GM12873 (cell line): ENCODE results near the gene CEP85.

Experiments used
- TF ChIP-seq, protein P1 (sequence below): IDR thresholded peaks from 2 replicates; pipeline ENCODE4 v1.5.1; 2012; ENCODE audit warnings: low read depth, mild to moderate bottlenecking, moderate library complexity, low read length, control low read depth; ENCODE audit not compliant: insufficient read depth; ENCODE audit errors: missing control alignments

The CEP85 gene

DNA sequence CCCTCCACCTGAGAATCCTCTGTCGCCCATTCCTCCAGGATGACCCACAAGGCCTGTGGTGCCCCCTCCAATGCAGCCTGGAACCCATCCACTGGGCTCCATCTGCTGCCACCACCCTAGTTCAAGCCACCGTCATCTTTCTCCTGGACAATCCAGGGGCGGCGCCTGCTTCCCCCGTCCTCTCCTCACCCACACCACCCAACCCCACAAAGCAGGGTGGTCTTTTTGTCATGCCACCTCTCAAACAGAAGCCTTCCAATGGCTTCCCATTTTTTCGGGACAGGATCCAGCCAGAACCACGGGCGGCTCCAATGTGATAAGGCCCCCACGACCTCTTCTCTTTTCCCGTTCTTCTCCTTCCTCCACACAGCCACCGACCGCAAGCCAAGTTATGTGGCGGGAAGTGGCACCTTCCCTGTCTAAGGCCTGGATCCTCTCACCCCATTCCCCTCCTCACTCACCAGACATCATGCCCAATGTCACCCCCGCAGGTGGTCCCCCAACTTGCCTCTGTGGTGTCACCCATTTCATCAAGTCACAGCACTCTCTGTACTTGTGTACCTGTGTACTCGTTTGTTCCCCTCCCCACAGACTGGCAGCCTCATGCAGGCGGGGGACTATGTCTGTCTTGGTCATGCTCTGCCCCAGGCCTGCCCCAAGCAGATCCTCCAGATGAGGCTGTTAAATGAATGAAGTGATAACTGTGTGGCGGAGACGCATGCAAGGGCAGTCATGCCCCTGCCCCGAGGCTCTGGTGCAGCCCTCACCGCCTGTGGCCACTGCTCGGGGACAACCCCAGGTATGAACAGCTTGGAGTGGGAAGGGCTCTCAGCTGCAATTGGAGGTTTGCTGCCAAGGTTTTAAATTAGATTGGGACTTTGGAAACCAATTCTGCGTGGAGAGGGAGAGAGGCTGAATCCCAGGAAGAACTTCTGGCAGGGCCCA lies 61.5 kb downstream of the CEP85 start:
- TF ChIP-seq, protein P1, sequence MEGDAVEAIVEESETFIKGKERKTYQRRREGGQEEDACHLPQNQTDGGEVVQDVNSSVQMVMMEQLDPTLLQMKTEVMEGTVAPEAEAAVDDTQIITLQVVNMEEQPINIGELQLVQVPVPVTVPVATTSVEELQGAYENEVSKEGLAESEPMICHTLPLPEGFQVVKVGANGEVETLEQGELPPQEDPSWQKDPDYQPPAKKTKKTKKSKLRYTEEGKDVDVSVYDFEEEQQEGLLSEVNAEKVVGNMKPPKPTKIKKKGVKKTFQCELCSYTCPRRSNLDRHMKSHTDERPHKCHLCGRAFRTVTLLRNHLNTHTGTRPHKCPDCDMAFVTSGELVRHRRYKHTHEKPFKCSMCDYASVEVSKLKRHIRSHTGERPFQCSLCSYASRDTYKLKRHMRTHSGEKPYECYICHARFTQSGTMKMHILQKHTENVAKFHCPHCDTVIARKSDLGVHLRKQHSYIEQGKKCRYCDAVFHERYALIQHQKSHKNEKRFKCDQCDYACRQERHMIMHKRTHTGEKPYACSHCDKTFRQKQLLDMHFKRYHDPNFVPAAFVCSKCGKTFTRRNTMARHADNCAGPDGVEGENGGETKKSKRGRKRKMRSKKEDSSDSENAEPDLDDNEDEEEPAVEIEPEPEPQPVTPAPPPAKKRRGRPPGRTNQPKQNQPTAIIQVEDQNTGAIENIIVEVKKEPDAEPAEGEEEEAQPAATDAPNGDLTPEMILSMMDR: no peak

DNA sequence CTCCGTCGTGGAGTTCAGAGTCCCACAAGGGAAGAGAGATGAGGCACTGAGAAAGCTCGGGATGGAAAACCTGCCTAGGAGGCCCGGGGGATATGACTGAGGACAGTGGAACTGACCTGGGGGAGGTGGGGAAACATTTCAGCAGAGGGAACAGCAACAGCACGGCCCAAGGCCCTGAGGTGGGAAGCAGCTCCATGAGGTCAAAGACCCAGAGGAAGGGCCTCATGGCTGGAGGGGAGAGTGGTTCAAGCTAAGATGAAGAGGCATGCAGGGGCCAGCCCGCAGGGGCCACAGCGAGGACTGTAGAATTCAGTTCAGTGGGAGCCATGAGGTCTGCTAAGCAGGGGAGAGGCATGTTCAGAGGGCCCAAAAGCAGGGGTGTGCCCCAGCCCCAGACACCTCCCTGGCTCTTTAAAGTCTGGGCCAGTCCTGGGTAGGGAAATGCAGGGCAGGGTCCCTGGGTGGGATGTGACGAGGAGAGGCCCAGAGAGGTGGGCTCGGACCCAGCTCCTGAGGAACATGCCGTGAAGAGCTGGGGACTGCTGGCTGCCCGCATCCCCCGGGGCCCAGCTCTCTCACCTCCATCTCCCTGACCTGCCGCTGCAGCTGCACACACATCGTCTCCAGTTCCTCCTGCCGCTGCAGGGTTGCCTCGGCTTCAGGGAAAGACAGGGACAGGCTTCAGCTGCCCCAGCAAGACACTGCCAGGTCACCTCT lies 62.5 kb downstream of the CEP85 start:
- TF ChIP-seq, protein P1: no peak

DNA sequence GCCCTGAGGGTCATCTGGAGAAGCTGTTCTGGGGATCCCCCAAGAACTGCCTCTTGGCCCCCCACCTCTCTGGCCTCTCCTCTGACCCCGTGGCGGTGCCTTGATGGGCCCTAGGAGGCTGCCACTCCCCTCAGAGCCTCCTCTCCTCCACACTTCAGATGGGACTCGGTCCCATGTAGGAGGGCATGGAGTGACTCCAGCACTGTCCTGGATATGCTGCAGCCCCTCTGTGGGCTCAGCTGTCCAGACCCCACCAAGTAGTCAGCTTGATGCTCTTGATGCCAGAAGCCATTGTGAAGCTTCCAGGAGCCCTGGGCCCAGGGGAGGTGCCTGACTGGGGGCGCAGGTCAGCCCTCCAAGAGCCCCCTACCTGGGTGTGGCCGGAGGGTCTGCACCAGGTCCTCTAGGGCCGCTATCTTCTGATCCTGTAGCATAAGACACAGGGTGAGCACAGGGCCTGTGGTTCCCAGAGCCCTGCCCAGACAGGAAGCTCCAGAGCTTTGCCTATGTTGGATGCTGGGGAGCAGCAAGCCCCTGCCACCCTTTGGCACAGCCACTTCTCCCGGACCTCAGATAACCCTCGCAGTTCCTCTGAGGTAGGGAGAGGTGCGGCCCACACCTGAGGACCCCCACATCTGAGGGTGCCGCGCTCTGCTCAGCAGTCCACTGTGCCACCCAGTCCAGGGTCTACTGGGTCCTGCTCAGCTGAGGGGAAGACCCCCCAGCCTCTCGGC lies 63.2 kb downstream of the CEP85 start:
- TF ChIP-seq, protein P1: no peak

DNA sequence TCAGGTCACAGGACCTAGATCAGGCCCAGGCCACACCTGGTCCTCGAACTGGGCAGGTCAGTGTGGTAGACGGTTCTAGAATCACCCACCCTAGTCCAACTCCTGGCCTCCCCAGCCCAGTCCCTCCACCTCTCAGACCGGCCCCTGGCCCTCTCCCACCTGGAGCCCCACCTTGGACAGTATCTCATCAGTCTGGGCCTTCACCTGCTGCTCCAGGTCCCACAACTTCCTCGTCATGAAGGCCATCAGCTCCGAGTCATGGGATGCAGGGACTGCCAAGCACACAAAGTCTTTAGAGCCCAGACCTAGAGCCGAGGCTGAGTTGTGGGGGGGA lies 63.8 kb downstream of the CEP85 start:
- TF ChIP-seq, protein P1: no peak

DNA sequence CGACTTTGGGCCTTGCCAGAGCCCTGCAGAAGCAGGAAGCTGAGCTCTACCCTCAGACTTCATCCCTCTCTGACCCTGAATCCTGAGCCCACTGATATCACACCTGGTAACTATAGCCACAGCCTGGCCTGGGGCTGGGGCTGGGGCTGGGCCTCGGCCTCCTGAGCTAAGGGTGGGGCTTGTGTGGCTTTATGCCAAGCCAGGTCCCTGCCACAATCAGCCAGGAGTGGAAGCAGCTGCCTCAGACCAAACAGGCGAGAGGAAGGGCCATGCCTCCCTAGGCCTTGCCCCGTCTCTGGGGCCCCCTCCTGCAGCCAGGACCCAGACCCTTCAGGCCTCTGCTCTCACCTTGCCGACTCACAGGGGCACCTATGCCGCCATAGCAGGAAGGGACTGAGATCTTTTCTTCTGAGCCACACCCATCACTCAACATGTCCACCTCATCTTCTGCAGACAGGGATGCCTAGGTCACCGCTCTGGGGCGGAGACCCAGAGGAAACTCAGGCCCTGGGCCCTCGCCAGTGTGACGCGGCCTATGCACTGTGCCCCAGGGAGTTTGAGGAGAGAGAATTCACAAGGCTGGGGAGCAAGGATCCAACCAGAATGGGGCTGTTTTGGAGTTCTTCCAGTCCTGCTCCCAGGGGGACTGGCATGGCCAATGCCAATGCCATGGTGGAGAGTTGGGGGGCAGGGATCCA lies 66.7 kb downstream of the CEP85 start:
- TF ChIP-seq, protein P1: no peak

DNA sequence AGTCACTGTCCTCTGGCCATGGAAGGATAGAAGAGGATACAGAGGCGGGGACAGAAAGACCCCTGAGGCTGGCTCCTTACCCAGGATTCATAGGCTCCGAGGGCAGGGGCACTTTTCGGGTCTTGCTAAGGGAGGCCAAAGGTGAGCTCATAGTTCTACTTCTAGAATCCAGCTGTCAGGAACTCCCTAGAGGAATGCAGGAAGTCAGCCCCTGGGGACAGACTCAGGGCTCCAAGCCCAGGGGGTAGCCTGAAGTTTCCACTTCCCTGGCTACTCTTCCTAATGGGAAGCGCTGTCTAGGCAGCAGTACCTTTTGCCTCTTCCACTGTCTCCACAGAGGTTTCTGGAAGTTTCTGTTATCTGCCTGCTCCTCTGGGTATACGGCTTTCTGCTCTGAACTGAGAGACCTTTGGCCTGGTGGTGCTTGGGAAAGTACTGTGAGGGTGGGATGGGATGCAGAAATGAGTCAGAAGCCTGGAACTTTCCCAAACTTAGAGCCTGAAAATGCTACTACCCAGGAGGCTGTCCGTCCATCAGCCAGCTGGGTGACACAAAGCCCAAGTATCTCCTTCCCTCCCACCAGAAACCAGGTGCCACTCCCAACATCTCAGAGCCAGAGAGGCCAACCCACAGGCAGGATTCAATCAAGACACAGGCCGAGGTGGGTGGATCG lies 68.9 kb downstream of the CEP85 start:
- TF ChIP-seq, protein P1: no peak
